Measurements from ENCODE around the gene EPB41L5.

DNA sequence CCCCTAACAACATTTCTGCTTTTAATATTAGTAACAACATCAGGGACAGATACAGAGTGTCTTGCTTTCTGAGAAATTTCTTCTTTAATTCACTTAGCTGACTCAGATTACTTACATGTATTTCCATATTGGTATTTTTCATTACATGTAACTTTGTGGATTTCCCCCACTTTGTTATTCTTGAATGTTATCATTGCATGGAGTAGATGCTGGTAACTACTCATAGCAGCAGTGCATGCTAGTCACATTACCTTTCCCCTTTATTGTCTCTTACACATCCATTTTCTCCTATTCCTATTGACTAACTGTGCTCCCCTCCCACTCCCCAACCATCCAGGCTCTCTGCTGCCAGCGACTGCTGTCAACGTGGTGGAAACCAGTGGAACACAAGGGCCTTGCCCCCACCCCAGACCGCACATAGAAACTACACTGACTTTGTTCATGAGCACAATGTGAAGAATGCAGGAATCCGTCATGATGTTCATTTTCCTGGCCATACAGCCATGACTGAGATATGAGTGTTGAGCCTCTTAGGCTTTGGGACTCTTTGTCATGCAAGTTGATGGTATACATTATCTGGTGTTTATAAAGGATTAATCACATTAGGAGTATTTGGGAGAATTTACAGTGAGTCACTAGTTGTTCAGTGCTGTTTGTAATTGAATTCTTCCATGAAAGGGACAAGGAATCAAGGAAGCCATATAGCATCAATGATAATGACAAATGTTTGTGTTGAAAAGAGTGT lies 91.0 kb downstream of the EPB41L5 start:
- TF ChIP-seq CBFB (CRISPR knock-in tag; IDR thresholded peaks at IDR 0.05) = no peak
- TF ChIP-seq, protein P1, sequence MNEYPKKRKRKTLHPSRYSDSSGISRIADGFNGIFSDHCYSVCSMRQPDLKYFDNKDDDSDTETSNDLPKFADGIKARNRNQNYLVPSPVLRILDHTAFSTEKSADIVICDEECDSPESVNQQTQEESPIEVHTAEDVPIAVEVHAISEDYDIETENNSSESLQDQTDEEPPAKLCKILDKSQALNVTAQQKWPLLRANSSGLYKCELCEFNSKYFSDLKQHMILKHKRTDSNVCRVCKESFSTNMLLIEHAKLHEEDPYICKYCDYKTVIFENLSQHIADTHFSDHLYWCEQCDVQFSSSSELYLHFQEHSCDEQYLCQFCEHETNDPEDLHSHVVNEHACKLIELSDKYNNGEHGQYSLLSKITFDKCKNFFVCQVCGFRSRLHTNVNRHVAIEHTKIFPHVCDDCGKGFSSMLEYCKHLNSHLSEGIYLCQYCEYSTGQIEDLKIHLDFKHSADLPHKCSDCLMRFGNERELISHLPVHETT (CRISPR knock-in tag; conservative IDR thresholded peaks at IDR 0.05 in 1 of 2, IDR thresholded peaks at IDR 0.05 in 1 of 2) = no peak
- no peak for TF ChIP-seq POLR2AphosphoS5 (IDR thresholded peaks at IDR 0.05; ENCODE audit: control insufficient read depth, insufficient read depth, low read depth, low read length)
- no peak for TF ChIP-seq JUN (IDR thresholded peaks at IDR 0.05; ENCODE audit: borderline replicate concordance, low read depth, low read length)
- TF ChIP-seq JUN (CRISPR knock-in tag; IDR thresholded peaks at IDR 0.05; ENCODE audit: borderline replicate concordance) = no peak
- TF ChIP-seq FUS (optimal IDR thresholded peaks at IDR 0.05; ENCODE audit: low read depth, low read length) = no peak
- TF ChIP-seq, protein P2, sequence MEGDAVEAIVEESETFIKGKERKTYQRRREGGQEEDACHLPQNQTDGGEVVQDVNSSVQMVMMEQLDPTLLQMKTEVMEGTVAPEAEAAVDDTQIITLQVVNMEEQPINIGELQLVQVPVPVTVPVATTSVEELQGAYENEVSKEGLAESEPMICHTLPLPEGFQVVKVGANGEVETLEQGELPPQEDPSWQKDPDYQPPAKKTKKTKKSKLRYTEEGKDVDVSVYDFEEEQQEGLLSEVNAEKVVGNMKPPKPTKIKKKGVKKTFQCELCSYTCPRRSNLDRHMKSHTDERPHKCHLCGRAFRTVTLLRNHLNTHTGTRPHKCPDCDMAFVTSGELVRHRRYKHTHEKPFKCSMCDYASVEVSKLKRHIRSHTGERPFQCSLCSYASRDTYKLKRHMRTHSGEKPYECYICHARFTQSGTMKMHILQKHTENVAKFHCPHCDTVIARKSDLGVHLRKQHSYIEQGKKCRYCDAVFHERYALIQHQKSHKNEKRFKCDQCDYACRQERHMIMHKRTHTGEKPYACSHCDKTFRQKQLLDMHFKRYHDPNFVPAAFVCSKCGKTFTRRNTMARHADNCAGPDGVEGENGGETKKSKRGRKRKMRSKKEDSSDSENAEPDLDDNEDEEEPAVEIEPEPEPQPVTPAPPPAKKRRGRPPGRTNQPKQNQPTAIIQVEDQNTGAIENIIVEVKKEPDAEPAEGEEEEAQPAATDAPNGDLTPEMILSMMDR (IDR thresholded peaks at IDR 0.05 in 2 of 3, conservative IDR thresholded peaks at IDR 0.05 in 1 of 3; ENCODE audit: insufficient read depth in 2 of 3, low read depth in 1 of 3, low read length in 3 of 3) = no peak
- TF ChIP-seq KHSRP (IDR thresholded peaks at IDR 0.05) = no peak
- no peak for TF ChIP-seq BCL6 (CRISPR knock-in tag; IDR thresholded peaks at IDR 0.05)
- TF ChIP-seq ZNF644 (tag; IDR thresholded peaks at IDR 0.05; ENCODE audit: low read depth) = no peak
- no peak for TF ChIP-seq RAD21 (CRISPR knock-in tag; conservative IDR thresholded peaks at IDR 0.05 in 1 of 2, IDR thresholded peaks at IDR 0.05 in 1 of 2)
- TF ChIP-seq, protein P3, sequence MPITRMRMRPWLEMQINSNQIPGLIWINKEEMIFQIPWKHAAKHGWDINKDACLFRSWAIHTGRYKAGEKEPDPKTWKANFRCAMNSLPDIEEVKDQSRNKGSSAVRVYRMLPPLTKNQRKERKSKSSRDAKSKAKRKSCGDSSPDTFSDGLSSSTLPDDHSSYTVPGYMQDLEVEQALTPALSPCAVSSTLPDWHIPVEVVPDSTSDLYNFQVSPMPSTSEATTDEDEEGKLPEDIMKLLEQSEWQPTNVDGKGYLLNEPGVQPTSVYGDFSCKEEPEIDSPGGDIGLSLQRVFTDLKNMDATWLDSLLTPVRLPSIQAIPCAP (CRISPR knock-in tag; IDR thresholded peaks at IDR 0.05; ENCODE audit: borderline replicate concordance) = no peak
- TF ChIP-seq ELF1 (tag; IDR thresholded peaks at IDR 0.05) = no peak
- TF ChIP-seq EZH2 (IDR thresholded peaks at IDR 0.05; ENCODE audit: borderline replicate concordance, low read depth, low read length) = no peak
